Measurements from ENCODE around the gene SKIC8. TPM values are rescaled to one million over a fixed set of nuclear protein-coding genes. Genes with fewer than 3 reads are reported as not detected.

SKIC8 gene
- total RNA-seq, 1 donor from 2014 or later: 19.9 TPM

- Histone ChIP-seq H3K27me3 (no peaks in the 10 kb centered on the region), H3K27ac (no peak overlapping the region), H3K4me3 (no peak overlapping the region), H3K9me3 (no peaks in the 10 kb centered on the region), H3K36me3 (peaks cover 0 to 20% of the 10 kb centered on the region in 2 donors), H3K4me1 (no peaks in the 10 kb centered on the region)
- TF ChIP-seq CTCF (IDR thresholded peaks at IDR 0.05): no peak
- intact Hi-C loops (cut with DNase I): no loop called here
- no peak for DNase-seq (ENCODE audit: low spot score in 2 of 2)
Measured at GRCh38 chr15:78272776-78273175, 26.6 kb downstream of the SKIC8 start.

- no peak for TF ChIP-seq CTCF (IDR thresholded peaks at IDR 0.05)
- no peak overlapping the region for H3K27ac ChIP-seq
- no peak for DNase-seq (ENCODE audit: low spot score in 2 of 2)
- no peaks in the 10 kb centered on the region for H3K4me1 ChIP-seq
- H3K27me3 ChIP-seq: no peaks in the 10 kb centered on the region
- H3K36me3 ChIP-seq: peaks cover 0 to 20% of the 10 kb centered on the region in 2 donors
- no peak overlapping the region for H3K4me3 ChIP-seq
- intact Hi-C loops (cut with DNase I): no loop called here
- H3K9me3 ChIP-seq: no peaks in the 10 kb centered on the region
Measured at GRCh38 chr15:78272316-78272715, 27.1 kb downstream of the SKIC8 start.

- intact Hi-C loops (cut with DNase I): loop anchor here (5.0 kb wide), 1 partner anchor 170 kb away; the partner anchor contains the start of gene IREB2
- no peaks in the 10 kb centered on the region for H3K36me3 ChIP-seq
- H3K4me3 ChIP-seq: no peak overlapping the region
- no peak for DNase-seq (ENCODE audit: low spot score in 2 of 2)
- H3K27me3 ChIP-seq: no peaks in the 10 kb centered on the region
- peaks cover 8 to 10% of the 10 kb centered on the region in 2 donors for H3K4me1 ChIP-seq
- no peak for TF ChIP-seq CTCF (IDR thresholded peaks at IDR 0.05)
- peak overlapping the region; percentile 50 to 75 for H3K27ac ChIP-seq
- no peaks in the 10 kb centered on the region for H3K9me3 ChIP-seq
Measured at GRCh38 chr15:78266806-78267205, 32.6 kb downstream of the SKIC8 start.

- no peaks in the 10 kb centered on the region for H3K27me3 ChIP-seq
- H3K4me1 ChIP-seq: peaks cover 8 to 10% of the 10 kb centered on the region in 2 donors
- DNase-seq (ENCODE audit: low spot score in 2 of 2): no peak
- TF ChIP-seq CTCF (IDR thresholded peaks at IDR 0.05): no peak
- no peak overlapping the region for H3K4me3 ChIP-seq
- H3K9me3 ChIP-seq: no peaks in the 10 kb centered on the region
- intact Hi-C loops (cut with DNase I): loop anchor here (5.0 kb wide), 1 partner anchor 171 kb away; the partner anchor contains the start of gene IREB2
- no peaks in the 10 kb centered on the region for H3K36me3 ChIP-seq
- peak overlapping the region; percentile 50 to 75 for H3K27ac ChIP-seq
Measured at GRCh38 chr15:78266229-78266628, 33.2 kb downstream of the SKIC8 start.

GRCh38 chr15:78265752-78266224, 33.6 kb downstream of the SKIC8 start:
- intact Hi-C loops (cut with DNase I): loop anchor here (1.0 to 5.0 kb wide), 3 partner anchors 34 to 172 kb away; partner anchors contain the start of genes IDH3A, IREB2 and SKIC8
- Histone ChIP-seq H3K9me3 (no peaks in the 10 kb centered on the region), H3K27ac (peak overlapping the region; percentile 44 to 75), H3K27me3 (no peaks in the 10 kb centered on the region), H3K4me1 (peaks cover 8 to 10% of the 10 kb centered on the region in 2 donors), H3K4me3 (peak overlapping the region in 1 of 2 donors; percentile 92), H3K36me3 (no peaks in the 10 kb centered on the region)
- DNase-seq (ENCODE audit: low spot score in 2 of 2): peak in 1 of 2 donors; percentile 70
- no peak for TF ChIP-seq CTCF (IDR thresholded peaks at IDR 0.05)
